ENCODE measurements around the gene YES1. TPM values are rescaled to one million over a fixed set of nuclear protein-coding genes. Genes with fewer than 3 reads are reported as not detected.
"Not testable (repeated sequence)": the region's sequence is repeated elsewhere in the genome, so short reads cannot be mapped to it uniquely, and the experiment has no call there.

The YES1 gene
- total RNA-seq, 1 experiment from 2014 or later = 43.0 TPM

GRCh38 chr18:829432-829831, 17.4 kb upstream of the YES1 start:
- no peak for DNase-seq (ENCODE audit: low read depth)
- in situ Hi-C loops (cut with HindIII; ENCODE audit: low pct_unique_long_range_greater_than_20kb, low sequenced_read_pairs) = loop anchor here (25.0 kb wide), 1 partner anchor 92 kb away; no protein-coding TSS in a partner anchor

DNA sequence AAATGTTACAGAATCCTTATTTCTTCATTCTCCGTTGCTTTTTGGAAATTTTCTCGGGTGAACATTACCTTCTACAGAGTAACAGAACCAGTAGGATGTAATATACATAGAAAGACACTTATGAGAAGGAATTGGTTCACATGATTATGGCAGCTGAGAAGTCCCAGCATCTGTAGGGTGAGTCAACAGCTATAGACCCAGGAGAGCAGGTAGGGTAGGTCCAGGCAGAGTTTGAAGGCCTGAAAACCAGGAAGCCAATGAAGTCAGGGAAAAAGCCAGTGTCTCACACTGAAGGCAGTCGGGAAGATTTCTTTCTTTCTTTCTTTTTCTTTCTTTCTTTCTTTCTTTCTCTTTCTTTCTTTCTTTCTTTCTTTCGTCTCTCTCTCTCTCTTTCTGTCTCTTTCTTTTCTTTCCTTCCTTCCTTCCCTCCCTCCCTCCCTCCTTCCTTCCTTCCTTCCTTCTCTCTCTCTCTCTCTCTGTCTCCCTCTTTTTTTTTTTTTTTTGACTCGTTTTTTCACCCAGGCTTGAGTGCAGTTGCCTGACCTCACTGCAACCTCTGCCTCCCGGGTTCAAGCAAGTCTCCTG, 15.1 kb upstream of the YES1 start:
- in situ Hi-C loops (cut with HindIII; ENCODE audit: low pct_unique_long_range_greater_than_20kb, low sequenced_read_pairs) = loop anchor here (25.0 kb wide), 1 partner anchor 90 kb away; no protein-coding TSS in a partner anchor
- DNase-seq (ENCODE audit: low read depth) = no peak

DNA sequence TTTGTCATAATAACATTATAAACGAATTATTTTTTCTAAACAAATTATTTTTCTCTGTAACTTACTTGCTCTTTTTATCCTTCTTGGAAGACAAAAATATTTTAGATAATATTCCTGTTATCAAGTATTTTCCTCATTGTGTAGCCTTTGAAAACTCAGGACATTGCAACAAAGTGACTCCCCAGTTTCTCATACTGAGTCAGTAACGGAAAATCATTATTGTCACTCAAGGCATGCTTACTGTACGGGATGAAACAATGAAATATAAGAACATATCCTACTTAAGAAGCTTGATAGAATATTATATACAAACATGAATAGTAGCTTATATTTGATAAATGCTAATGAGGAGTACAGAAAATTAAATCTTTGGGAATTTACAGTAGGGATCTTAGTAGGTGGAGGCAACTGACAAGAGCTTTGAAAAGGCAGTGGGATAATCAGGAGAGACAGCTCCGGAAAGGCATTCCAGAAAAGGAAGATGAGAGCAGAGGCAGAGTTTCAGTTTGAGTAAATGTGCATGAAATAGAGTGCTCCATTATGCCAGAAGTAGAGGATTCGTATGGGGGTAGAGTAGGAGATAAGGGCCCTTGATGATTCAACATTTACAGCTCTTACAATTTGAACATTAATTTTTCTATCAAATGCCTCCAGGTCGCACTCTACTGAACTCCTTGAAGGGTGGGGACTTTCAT, 14.0 kb upstream of the YES1 start:
- in situ Hi-C loops (cut with HindIII; ENCODE audit: low pct_unique_long_range_greater_than_20kb, low sequenced_read_pairs) = loop anchor here (25.0 kb wide), 1 partner anchor 89 kb away; no protein-coding TSS in a partner anchor
- DNase-seq (ENCODE audit: low read depth) = no peak

GRCh38 chr18:824179-824578, 12.1 kb upstream of the YES1 start:
- DNase-seq (ENCODE audit: low read depth) = no peak
- in situ Hi-C loops (cut with HindIII; ENCODE audit: low pct_unique_long_range_greater_than_20kb, low sequenced_read_pairs) = no loop called here

GRCh38 chr18:820591-821165, 8.6 kb upstream of the YES1 start:
- no peak for DNase-seq (ENCODE audit: low read depth)
- in situ Hi-C loops (cut with HindIII; ENCODE audit: low pct_unique_long_range_greater_than_20kb, low sequenced_read_pairs) = no loop called here

DNA sequence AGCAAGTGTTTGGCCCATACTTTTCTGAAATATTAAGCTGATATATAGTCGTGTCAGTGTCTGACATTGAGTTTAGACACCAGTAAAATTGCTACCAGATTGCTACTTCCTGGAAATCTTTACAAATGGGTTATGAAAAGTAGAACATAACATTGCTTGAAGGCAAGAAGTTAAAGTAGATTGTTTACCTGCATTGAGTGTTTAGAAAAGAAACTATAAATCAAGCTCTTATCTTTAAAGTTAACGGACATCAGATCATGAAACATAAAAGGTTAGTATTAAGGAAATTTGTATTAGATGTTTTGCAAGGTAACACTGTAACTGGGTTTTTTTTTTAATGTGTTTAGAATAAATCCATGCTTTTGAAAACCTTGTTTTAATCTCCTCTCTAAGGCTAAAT, 4.8 kb upstream of the YES1 start:
- DNase-seq (ENCODE audit: low read depth) = no peak
- in situ Hi-C loops (cut with HindIII; ENCODE audit: low pct_unique_long_range_greater_than_20kb, low sequenced_read_pairs) = no loop called here

GRCh38 chr18:816088-816653, 4.1 kb upstream of the YES1 start:
- in situ Hi-C loops (cut with HindIII; ENCODE audit: low pct_unique_long_range_greater_than_20kb, low sequenced_read_pairs) = no loop called here
- no peak for DNase-seq (ENCODE audit: low read depth)

- no peak for DNase-seq (ENCODE audit: low read depth)
- in situ Hi-C loops (cut with HindIII; ENCODE audit: low pct_unique_long_range_greater_than_20kb, low sequenced_read_pairs) = no loop called here
Measured at GRCh38 chr18:815353-815752, 3.3 kb upstream of the YES1 start.

GRCh38 chr18:814300-815084, 2.5 kb upstream of the YES1 start:
- in situ Hi-C loops (cut with HindIII; ENCODE audit: low pct_unique_long_range_greater_than_20kb, low sequenced_read_pairs) = no loop called here

GRCh38 chr18:813172-814071, 1.4 kb upstream of the YES1 start:
- in situ Hi-C loops (cut with HindIII; ENCODE audit: low pct_unique_long_range_greater_than_20kb, low sequenced_read_pairs) = no loop called here
- DNase-seq (ENCODE audit: low read depth) = no peak

More at GRCh38 chr18:814300-815084, 2.5 kb upstream of the YES1 start:
- DNase-seq (ENCODE audit: low read depth) = no peak

DNA sequence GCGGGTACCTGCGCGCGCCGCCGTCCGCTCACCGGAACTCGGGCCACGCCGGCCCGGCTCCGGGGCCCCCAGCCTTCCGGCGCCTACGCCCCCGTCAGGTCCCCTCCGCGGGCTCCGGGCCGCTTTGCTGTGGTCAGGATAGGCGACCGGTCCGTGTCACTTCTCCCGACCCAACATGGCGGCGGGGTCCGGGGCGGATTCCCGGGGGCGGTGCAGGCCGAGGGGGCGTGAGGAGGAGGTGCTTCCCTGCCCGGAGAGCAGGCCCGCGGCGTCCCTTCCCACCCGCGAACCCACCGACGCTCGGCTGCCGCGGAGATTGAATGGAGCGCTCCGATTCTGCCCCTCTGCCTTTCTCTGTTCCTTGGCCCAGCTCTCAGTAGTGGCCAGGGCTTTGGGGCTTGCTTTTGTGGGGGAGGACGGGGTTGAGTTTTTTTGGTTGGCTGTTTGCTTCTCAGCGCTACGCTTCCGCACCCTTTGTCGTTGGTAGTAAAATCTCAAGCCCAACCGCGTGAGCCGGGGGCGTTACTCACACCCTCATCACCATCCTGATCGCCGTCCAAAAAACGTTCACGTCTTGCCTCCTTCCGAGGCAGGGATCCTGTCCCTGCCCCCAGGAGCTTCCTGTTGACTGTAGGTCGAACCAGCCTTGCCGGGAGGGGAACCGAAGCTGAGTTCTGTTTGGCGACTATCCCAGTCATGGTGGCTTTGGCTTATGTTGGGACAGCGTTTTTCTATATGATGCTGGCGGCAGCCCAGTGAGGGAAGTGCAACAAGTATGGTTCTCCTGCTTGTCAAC, 532 bp upstream of the YES1 start:
- in situ Hi-C loops (cut with HindIII; ENCODE audit: low pct_unique_long_range_greater_than_20kb, low sequenced_read_pairs) = no loop called here
- DNase-seq (ENCODE audit: low read depth) = peak; percentile 81

DNA sequence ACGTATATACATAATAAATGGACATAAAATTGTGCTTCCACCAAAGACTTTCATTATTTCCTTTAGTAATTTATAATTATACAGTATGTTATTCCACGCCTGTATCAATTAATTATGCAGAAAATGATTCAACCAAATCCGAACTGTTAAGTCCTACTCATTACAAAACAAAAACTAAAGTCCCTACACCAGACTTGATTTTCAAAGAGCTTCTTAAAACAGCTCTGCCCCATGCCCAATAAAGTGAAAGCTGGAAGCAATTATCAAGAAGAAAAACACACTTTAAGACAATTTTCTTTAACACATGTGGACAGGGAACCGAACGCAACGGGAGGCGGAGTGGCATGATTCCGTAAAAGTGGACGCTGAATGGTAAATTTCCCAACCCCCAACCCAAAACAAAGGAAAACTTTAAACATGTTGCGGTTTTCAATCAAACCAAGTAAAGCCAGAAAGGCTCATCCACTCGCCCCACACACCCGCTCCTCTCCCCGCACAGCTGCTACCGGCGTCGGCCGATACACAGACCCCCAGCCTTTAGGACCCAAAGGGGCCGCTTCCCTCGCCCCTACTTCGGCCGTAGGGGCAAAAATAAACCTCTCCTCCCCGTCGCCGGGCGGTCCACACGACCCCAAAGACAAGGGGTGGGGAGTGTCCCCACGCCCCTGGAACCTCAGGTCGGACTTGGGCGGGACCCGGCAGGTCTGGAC, 705 bp downstream of the YES1 start:
- in situ Hi-C loops (cut with HindIII; ENCODE audit: low pct_unique_long_range_greater_than_20kb, low sequenced_read_pairs) = no loop called here
- DNase-seq (ENCODE audit: low read depth) = no peak

GRCh38 chr18:809985-810642, 1.9 kb downstream of the YES1 start:
- no peak for DNase-seq (ENCODE audit: low read depth)
- in situ Hi-C loops (cut with HindIII; ENCODE audit: low pct_unique_long_range_greater_than_20kb, low sequenced_read_pairs) = no loop called here

DNA sequence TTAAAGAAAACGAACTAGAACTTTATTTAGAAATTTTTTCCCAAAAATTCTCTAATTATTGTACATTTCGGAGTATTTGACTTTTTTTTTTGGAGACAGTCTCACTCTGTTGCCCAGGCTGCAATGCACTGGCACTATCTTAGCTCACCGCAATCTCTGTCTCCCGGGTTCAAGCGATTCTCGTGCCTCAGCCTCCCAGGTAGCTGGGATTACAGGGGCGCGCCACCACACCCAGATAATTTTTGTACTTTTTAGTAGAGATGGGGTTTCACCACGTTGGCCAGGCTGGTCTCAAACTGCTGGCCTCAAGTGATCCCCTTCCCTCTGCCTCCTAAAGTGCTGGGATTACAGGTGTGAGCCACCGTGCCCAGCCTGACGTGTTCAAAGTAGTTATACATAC, 2.8 kb downstream of the YES1 start:
- DNase-seq (ENCODE audit: low read depth); in situ Hi-C loops (cut with HindIII; ENCODE audit: low pct_unique_long_range_greater_than_20kb, low sequenced_read_pairs): not testable (repeated sequence)

GRCh38 chr18:808502-808901, 3.5 kb downstream of the YES1 start:
- no peak for DNase-seq (ENCODE audit: low read depth)
- in situ Hi-C loops (cut with HindIII; ENCODE audit: low pct_unique_long_range_greater_than_20kb, low sequenced_read_pairs) = no loop called here

- in situ Hi-C loops (cut with HindIII; ENCODE audit: low pct_unique_long_range_greater_than_20kb, low sequenced_read_pairs) = no loop called here
- DNase-seq (ENCODE audit: low read depth) = no peak
Measured at GRCh38 chr18:808086-808485, 4.0 kb downstream of the YES1 start.

Data from Caki2 (cell line).